HUES6 (cell line): ENCODE results near the gene BDH1.

Experiments used
- H3K27ac ChIP-seq: 2 replicates; pipeline ENCODE4 v1.7.0; 2013; ENCODE audit warnings: low read depth, mild to moderate bottlenecking, low read length, inconsistent platforms
- H3K27me3 ChIP-seq: 2 replicates; pipeline ENCODE4 v1.6.1; 2013; ENCODE audit warnings: low read length; ENCODE audit not compliant: control insufficient read depth, insufficient read depth
- H3K36me3 ChIP-seq: 2 replicates; pipeline ENCODE4 v1.6.1; 2013; ENCODE audit warnings: low read length; ENCODE audit not compliant: control insufficient read depth, insufficient read depth
- H3K4me1 ChIP-seq: 2 replicates; pipeline ENCODE4 v1.6.1; 2013; ENCODE audit warnings: low read length; ENCODE audit not compliant: control insufficient read depth, insufficient read depth
- H3K4me3 ChIP-seq: 2 replicates; pipeline ENCODE4 v1.5.1; 2013; ENCODE audit warnings: low read depth, low read length
- H3K9ac ChIP-seq: one replicate; pipeline ENCODE4 v1.6.1; 2013; ENCODE audit warnings: mild to moderate bottlenecking, low read length
- H3K9me3 ChIP-seq: 2 replicates; pipeline ENCODE4 v1.6.1; 2013; ENCODE audit warnings: low read depth, low read length; ENCODE audit not compliant: control insufficient read depth, insufficient read depth

Gene BDH1

DNA sequence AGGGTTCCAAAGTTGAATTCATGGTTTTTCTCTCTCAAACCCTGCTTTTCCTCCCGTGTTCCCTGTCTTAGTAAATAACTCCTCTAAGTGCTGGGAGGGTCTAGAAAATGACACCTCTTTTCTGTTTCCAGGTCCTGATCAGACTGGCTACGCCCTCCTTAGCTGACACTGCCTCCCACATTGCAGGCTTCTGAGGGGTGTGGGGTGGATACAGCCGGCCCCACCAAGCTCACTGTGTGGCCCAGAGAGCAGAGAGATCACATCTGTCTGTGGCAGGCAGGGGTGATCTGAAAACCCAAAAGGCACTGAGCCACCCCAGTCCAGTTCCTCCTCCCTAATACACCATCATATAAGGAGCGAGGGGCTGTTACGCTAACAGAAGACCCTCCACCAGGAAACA, 62.7 kb downstream of the BDH1 start:
- Histone ChIP-seq H3K9me3 (0 out of 2 replicates have a peak, but pooled peaks cover 3% of the 10 kb centered on the region), H3K27ac (no peak overlapping the region), H3K27me3 (no peaks in the 10 kb centered on the region), H3K36me3 (no peaks in the 10 kb centered on the region), H3K9ac (no peak overlapping the region), H3K4me1 (peaks cover 9% of the 10 kb centered on the region; the same call in 1 of the 2 replicates), H3K4me3 (no peak overlapping the region)

GRCh38 chr3:197491923-197492664, 63.7 kb downstream of the BDH1 start:
- Histone ChIP-seq H3K9me3 (no peaks in the 10 kb centered on the region), H3K27ac (no peak overlapping the region), H3K27me3 (no peaks in the 10 kb centered on the region), H3K36me3 (no peaks in the 10 kb centered on the region), H3K4me3 (no peak overlapping the region), H3K4me1 (peaks cover 9% of the 10 kb centered on the region; the same call in 1 of the 2 replicates), H3K9ac (no peak overlapping the region)

DNA sequence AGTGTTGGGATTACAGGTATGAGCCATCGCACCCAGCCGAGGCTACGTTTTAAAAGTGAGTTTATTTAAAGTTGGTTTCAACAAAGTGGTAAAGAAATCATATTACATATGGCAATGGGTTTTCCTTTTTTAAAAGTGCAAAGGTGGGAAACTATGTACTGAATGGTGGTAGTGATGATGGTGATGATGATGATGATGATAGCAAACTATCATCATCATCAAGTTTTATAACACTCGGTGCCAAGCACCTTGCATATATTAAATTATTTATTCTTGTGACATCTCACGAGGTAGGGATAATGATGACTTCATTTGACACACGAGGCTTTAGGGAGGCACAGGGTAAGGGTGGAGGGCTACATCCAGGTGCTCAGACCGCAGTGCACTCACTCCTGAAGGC, 64.3 kb downstream of the BDH1 start:
- Histone ChIP-seq H3K27me3 (no peaks in the 10 kb centered on the region), H3K27ac (no peak overlapping the region), H3K9ac (no peak overlapping the region), H3K4me1 (peaks cover 9% of the 10 kb centered on the region; the same call in 1 of the 2 replicates), H3K4me3 (no peak overlapping the region), H3K36me3 (no peaks in the 10 kb centered on the region), H3K9me3 (no peaks in the 10 kb centered on the region)

DNA sequence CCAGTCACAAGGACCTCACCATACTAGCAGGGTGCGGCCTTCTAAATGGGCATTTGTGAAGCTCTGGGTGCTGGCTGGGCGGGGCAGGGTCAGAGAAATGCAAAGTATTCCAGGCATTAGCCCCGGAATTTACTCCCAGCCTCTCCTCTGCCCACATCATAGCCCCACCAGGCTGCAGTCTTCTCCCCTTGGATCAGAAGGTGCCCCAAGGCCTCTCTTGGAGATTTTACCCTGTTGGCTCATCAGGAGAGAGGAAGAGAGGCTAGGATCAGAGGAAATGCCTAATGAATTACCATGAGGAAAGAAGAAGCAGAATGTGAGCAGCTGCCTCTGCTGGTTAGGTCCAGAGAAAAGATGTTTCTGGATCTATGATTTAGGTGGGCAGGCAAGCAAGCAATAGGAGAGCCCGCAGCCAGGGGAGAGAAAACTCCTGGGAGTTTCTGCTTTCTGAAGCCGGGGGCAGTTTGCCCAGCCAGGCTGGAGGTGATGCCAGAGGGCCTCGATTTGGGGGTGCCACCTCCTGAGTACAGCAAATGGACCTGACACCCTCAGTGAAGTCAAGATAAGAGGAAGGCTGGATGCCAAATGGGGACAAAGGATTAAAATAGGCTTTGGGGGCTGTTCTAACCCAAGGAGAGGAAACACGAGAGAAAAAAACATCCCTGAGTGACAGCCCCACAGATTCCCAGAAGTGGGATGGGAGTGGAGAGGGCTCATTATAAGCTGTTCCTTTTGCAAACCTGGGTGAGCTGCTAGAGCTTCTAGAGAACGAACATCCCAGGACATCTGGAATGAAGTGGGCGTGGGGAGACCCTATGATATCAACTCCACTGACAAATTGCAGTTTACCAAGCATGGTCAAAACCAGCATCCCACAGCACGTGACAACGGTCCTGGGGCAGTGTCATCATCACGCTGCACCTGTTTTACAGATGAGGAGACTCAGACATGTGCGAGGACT, 65.4 kb downstream of the BDH1 start:
- no peak overlapping the region for H3K9ac ChIP-seq
- no peaks in the 10 kb centered on the region for H3K9me3 ChIP-seq
- H3K4me1 ChIP-seq: peaks cover 9% of the 10 kb centered on the region; the same call in 1 of the 2 replicates
- H3K27me3 ChIP-seq: no peaks in the 10 kb centered on the region
- no peaks in the 10 kb centered on the region for H3K36me3 ChIP-seq
- H3K4me3 ChIP-seq: no peak overlapping the region
- no peak overlapping the region for H3K27ac ChIP-seq

GRCh38 chr3:197487911-197488391, 67.8 kb downstream of the BDH1 start:
- Histone ChIP-seq H3K27ac (no peak overlapping the region), H3K4me1 (peaks cover 12% of the 10 kb centered on the region; the same call in 1 of the 2 replicates), H3K9ac (no peak overlapping the region)

GRCh38 chr3:197486861-197487260, 68.9 kb downstream of the BDH1 start:
- no peak overlapping the region for H3K9ac ChIP-seq
- no peaks in the 10 kb centered on the region for H3K36me3 ChIP-seq
- H3K4me3 ChIP-seq: no peak overlapping the region
- H3K9me3 ChIP-seq: no peaks in the 10 kb centered on the region
- no peak overlapping the region for H3K27ac ChIP-seq
- H3K4me1 ChIP-seq: peaks cover 22% of the 10 kb centered on the region
- H3K27me3 ChIP-seq: no peaks in the 10 kb centered on the region

More at GRCh38 chr3:197487911-197488391, 67.8 kb downstream of the BDH1 start:
- Histone ChIP-seq H3K27me3 (no peaks in the 10 kb centered on the region), H3K36me3 (no peaks in the 10 kb centered on the region), H3K4me3 (no peak overlapping the region), H3K9me3 (no peaks in the 10 kb centered on the region)

GRCh38 chr3:197485143-197485542, 70.6 kb downstream of the BDH1 start:
- Histone ChIP-seq H3K4me3 (no peak overlapping the region), H3K36me3 (no peaks in the 10 kb centered on the region), H3K4me1 (peaks cover 28% of the 10 kb centered on the region), H3K9ac (no peak overlapping the region), H3K27ac (no peak overlapping the region), H3K9me3 (no peaks in the 10 kb centered on the region), H3K27me3 (no peaks in the 10 kb centered on the region)

DNA sequence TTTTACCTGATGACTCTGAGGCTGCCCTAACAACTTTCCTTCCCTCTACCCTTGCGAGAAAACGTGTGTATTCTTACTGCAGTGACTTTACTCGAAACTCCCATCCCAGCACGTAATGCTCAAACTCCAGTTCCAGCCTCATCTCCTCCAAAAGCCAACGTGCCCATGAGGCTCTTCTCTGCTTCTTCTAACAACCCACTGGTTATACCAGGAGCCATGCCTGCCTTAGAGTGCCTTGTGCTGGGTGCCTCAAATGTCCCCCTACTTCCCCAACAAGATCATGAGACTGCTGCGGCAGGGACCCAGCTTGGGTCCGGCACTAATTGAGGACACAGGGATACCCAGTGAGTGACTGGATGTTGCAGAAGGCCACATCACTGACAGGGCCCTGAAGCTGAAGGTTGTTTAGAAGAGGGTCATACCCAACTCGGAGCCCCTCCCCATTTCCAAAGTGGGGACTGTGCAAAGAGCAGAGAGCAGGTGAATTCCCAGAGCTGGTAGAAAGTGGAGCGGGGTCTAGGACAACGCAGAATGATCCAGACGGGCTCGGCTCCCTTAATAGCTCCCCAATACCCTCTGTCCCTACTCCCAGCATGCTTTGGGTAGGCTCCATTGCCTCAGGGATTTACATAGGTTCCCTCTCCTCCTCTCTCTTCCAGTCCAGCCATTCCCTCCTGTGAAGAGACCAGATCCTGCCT, 71.4 kb downstream of the BDH1 start:
- H3K4me3 ChIP-seq: no peak overlapping the region
- H3K36me3 ChIP-seq: no peaks in the 10 kb centered on the region
- H3K27ac ChIP-seq: no peak overlapping the region
- H3K9me3 ChIP-seq: no peaks in the 10 kb centered on the region
- no peaks in the 10 kb centered on the region for H3K27me3 ChIP-seq
- no peak overlapping the region for H3K9ac ChIP-seq
- peaks cover 25% of the 10 kb centered on the region for H3K4me1 ChIP-seq

DNA sequence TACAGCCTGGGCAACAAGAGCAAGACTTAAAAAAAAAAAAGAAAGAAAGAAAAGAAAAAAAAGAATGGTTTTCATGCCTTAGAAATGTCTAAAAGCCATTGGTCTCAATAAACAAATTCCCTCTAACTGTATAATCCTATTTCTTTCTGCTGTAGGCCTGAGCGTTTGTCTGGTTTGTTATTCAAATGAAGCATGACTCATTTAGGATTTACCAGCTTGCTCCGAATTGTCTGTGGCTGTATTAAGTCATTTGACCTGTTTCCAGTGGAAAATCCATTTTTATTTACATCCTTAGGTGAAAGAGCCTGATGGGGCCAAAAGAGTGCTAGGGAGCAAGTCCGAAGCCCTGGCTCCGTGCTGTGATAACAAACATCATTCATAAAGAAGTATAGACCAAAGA, 73.8 kb downstream of the BDH1 start:
- Histone ChIP-seq H3K4me3 (no peak overlapping the region), H3K9me3 (no peaks in the 10 kb centered on the region), H3K4me1 (peaks cover 32% of the 10 kb centered on the region)

DNA sequence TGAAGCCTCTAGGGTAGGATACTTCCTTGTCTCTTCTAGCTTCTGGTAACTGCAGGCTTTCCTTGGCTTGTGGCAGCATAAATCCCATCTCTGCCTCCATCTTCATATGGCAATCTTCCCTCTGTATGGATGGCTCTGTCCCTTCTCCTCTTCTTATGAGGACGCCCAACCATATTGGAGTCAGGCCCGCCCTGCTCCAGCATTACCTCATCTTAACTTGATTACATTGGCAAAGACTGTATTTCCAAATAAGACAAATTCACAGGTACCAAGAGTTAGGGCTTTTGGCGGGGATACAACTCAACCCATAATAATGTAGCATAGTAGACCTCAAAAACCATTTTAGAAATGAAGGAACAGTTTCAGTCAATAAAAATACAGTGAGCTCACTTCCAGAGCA, 75.4 kb downstream of the BDH1 start:
- no peak overlapping the region for H3K4me3 ChIP-seq
- no peaks in the 10 kb centered on the region for H3K9me3 ChIP-seq
- no peaks in the 10 kb centered on the region for H3K36me3 ChIP-seq
- H3K27me3 ChIP-seq: 0 out of 2 replicates have a peak, but pooled peaks cover 3% of the 10 kb centered on the region
- H3K9ac ChIP-seq: no peak overlapping the region
- H3K4me1 ChIP-seq: peaks cover 32% of the 10 kb centered on the region
- H3K27ac ChIP-seq: no peak overlapping the region

More for the DNA sequence above, 73.8 kb downstream of the BDH1 start:
- Histone ChIP-seq H3K27me3 (no peaks in the 10 kb centered on the region), H3K27ac (peak overlapping the region; percentile 8; the same call in 1 of the 2 replicates), H3K36me3 (no peaks in the 10 kb centered on the region), H3K9ac (peak overlapping the region; percentile 20)
